GM21390 (cell line): ENCODE data around the gene PVR.
"Not testable (repeated sequence)": the region's sequence is repeated elsewhere in the genome, so short reads cannot be mapped to it uniquely, and the experiment has no call there.

ENCODE experiments used
- ATAC-seq: cut with Tn5 transposase; IDR thresholded peaks from one replicate; pipeline ENCODE4 v1.9.1; 2021; ENCODE audit not compliant: unreplicated experiment

Gene PVR

GRCh38 chr19:44672226-44672625, 28.5 kb downstream of the PVR start:
- no peak for ATAC-seq

DNA sequence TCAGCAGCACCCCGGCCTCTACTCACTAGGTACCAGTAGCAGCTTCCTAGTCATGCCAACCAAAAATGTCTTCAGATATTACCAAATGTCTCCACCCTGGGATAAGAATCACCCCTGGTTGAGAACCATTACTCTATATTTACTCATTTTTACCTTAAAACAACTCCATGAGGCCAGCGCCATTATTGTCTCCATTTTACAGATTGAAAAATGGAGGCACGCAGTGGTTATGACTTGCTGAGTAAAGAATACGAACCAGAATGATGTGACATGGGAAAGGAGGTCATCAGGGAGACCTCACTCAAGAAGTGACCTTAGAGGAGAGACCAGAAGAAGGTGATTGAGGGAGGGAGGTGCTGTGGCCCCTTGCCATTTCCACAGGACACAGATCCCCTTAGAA, 29.8 kb downstream of the PVR start:
- no peak for ATAC-seq

- ATAC-seq = no peak
These were observed 31.8 kb downstream of the PVR start for GRCh38 chr19:44675521-44675920.

DNA sequence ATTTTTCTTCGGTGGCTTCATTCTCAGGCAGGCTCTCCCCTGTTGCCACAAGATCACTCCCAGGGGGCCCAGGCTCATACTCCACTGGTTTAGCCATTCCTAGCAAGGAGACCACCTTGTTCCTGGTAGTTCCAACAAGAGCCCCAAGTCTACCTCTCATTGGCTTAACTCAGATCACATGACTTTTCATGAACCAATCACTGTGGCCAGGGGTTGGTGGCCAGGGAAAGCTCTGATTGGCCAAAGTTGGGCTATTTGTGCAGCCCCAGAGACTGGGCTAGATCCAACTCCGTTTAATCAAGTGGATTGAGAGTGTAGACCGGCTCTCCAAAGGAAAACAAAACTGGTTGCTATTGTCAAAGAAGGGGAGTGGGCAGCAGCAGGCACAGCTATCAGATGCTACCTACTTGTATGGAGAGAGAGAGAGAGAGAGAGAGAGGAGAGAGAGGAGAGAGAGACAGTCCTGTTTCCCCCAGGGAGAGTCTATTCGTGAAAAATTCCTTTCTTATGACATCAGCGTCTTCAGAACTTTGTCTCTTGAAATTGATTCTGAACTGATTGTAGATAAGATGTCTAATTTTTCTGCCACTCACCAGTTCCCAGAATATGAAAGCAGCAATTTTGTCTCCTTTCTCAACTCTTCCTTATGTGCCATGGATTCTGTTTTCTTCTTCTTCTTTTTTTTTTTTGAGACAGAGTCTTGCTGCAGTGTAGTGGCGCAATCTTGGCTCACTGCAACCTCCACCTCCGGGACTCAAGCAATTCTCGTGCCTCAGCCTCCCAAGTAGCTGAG, 33.5 kb downstream of the PVR start:
- no peak for ATAC-seq

DNA sequence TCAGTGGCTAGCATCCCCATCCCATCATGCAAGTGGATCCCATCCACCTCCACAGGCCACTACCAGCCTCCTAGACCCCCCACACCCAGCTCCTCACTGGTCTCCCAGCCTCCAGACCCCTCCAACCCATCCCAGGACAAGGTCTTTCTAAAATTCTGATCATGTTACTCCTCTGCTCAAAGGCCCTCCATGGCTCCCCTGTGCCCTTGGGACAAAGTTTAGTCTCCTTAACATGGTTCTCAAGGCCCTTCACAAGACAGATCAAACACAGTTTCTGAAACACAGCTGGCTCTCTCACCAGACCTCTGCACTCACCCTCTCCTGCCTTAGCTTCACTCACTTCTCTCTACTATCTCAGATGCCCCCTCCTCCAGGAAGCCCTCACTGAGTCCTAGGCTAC, 36.8 kb downstream of the PVR start:
- ATAC-seq = no peak

DNA sequence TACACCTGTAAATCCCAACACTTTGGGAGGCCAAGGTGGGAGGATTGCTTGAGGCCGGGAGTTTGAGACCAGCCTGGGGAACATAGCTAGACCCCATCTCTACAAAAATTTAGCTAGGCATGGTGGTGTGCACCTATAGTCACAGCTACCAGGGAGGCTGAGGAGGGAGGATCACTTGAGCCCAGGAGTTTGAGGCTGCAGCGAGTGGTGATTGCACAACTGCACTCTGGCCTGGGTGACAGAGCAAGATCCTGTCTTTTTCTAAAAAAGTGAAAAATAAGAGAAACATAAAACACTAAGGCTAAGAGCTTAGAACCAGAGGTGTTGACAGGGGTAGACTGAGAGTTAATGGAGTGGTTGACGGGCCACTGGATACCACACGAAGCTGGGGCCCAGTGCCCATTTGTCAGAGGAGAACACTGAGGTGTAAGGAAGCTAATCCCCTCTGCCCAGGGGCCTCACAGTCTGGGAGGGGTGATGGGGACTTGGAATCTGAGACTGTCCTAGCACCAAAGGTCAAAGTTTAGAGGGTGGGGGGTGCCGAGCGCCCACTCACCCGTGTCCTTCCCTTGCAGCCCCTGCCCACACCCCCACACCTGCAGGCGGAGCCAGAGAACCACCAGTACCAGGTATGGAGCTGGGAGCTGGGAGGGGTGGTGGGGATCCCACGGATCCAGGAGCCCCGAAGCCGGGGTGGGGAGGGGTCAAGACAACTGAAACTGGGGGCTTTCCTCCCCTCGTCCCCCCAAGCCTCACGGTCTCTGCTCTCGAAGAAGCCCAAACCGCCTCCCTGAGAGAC, 38.5 kb downstream of the PVR start:
- ATAC-seq = no peak

GRCh38 chr19:44682807-44683206, 39.1 kb downstream of the PVR start:
- ATAC-seq = no peak

DNA sequence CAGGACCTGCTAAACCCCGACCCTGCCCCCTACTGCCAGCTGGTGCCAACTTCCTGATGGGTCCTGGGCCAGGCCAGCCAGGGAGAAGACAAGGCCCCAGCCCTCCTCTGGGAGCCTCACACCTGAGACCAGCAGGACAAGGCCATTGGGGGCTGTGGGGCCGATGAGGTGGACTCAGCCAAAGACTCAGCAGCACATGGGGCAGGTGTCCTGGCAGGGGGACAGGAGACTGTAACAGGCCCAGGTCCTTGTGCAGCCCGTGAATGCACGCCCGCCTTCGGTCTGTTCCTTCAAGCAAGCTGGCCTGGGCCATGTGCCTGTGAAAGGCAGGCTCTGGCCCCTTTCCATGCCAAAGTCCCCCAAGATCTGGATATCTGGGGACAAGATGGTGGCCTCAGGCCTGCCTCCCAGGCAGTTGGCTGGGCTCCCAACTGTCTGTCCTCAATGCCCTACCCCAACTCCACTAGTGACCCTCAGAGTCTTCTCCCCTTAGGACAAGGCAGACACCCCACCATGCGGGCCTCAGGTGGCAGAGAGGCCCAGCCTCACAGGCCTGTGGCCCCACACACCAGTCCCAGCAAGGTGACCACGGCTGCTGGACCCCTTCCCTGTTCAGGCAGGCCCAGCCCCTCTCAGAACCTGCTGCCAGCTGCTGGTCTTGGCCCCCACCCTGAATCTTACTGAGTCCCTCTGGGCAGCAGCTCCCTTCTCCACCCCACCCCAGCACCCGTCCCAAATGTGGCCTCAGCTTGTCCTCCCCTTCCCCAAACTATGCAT, 39.9 kb downstream of the PVR start:
- no peak for ATAC-seq

GRCh38 chr19:44684396-44684795, 40.7 kb downstream of the PVR start:
- not testable (repeated sequence) for ATAC-seq

DNA sequence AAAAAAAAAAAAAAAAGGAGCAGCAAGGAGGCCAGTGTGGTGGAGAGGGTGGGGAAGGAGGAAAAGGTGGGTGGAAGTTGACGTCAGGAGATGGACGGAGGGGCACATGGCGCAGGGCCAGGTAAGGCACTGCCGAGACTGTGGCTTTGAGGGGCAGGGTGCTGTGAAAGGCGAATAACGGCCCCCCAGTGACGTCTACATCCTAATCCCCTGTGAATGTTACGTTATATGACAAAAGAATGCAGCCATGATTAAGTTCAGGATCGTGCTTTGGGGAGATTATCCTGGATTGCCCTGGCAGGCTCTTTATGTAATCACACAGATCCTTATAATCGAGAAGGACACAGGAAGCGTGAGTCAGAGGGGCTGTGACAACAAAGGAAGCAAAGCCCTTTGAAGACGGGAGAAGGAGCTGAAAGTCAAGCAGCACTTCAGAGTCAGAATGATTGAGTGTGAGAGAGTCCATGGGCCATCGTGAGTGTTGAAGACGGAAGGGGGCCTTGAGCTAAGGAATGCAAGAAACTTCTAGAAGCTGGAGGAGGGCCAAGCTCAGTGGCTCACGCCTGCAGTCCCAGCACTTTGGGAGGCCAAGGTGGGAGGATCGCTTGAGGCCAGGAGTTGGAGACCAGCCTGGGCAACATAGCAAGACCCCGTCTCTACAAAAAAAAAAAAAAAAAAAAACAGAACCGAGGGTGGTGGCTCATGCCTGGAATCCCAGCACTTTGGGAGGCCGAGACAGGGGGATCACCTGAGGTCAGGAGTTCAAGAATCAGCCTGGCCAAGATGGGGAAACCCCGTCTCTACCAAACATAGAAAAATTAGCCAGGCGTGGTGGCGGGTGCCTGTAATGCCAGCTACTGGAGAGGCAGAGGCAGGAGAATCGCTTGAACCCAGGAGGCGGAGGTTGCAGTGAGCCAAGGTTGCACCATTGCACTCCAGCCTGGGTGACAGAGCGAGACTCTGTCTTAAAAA, 41.5 kb downstream of the PVR start:
- no peak for ATAC-seq

DNA sequence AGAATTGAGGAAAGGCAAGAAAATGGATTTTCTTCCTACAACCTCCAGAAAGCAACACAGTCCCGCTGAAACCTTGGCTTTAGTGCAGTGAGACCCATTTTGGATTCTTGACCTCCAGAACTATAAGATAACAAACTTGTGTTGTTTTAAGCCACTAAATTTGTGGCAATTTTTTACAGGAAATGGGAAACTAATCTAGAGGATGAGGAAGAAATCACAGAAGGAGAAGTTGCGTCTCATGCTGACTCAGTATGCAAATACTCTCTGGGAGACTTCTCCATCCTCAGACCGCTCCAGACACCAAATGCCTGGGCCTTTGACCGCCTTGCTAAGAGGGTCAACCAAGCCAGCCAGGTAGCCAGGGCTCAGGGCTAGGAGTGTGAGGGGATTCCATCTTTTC, 42.2 kb downstream of the PVR start:
- no peak for ATAC-seq

DNA sequence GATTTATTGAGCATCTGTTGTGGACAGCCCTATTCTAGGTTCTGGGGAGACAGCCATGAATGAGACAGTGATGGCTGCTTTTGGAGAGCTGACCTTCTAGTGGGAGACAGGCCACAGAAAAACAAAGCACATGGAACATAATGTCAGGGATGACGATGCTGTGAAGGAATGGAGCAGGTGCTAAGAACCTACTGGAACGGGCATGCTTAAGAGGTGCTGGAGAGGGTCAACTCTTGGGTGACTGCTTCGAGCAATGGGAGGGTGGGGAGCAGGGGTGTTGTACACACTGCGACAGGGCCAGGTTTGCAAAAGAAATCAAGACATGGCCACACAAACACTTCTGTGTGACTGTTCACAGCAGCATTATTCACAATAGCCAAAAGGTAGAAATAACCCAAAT, 43.2 kb downstream of the PVR start:
- no peak for ATAC-seq

- no peak for ATAC-seq
These were observed 44.2 kb downstream of the PVR start for GRCh38 chr19:44687888-44688287.

DNA sequence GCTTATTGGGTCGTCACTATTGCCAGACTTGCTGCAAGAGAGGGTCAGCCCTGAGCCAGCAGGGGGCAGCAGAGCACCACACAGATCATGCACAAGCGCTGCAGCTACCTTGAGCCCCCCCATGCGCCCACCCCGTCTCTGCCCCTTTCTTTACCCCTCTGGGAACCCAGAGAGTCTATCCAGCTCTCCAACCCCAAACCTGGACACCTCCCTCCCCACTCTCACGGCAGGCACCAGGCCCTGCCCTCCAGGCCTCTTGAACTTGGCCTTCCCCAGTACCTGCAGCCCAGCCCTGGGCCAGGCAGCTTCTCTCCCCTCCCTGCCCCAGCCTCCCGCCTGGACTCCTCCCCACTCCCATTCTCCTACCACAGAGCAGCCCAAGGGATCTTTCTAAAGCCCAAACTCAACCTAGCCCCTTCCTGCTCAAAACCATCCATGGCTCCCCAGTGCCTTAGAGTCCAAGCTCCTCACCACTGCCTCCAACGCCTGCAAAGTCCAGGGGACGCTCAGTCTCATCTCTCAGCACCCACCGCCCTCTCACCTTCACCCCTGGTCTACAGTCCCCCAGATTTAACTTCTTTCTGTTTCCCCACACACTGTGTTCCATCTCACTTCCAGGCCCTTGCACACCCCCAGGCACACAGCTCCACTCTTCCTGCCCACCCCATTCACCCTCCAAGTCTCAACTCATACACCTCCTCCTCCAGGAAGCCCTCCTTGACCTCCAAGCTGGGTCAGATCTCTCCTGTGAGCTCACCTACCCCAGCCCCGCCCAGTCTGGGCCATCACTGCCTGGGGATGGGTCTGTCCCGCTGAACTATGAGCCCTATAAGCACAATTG, 45.8 kb downstream of the PVR start:
- ATAC-seq = no peak

DNA sequence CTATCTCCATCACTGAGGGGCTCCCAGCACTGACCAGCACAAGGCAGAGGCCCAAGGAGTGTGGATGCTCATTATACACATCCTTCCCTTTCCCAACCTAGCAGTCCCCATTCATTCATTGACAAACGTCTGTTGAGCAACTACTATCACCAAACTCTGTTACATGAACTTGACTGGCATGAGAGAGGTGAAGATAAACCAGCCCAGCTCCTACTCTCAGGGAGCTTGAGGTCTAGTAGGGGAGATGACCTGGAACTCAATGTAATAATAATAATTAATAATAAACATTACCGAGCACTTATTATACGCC, 46.4 kb downstream of the PVR start:
- ATAC-seq = no peak

GRCh38 chr19:44692379-44692721, 48.6 kb downstream of the PVR start:
- no peak for ATAC-seq

- no peak for ATAC-seq
These were observed 50.5 kb downstream of the PVR start for GRCh38 chr19:44694184-44694579.

DNA sequence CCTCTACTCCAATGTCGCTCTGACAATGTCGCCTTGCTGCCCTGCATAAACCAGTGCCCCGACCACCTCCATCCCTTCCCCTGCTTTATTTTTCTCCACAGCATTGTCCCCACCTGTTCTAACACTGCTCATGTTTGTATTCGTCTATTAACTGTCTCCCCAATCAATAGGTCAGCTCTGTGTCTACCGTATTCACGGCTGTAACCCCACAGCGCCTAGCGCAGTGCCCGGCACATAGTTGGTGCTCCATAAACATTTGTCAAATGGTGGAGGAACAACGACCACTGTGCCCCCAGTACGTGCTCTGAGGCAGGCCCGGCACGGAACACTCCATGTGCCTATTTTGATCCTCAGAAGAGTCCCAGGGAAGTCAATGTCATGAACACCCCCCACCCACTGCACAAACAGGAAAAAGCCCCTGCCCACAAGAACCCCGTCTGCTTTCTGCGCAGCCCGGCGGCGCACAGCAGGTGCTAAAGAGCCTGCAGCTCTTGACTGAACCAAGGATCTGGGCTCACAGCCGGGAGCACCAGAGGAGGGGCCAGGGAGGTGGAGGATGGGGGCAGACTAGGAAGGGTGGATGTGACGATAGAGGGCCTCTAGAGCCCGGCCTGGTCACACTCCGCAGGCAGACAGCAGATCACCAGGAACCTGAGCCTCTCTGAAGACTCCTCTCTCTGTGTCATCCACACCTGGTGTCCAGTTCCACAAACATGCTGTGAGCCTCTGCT, 53.4 kb downstream of the PVR start:
- no peak for ATAC-seq

DNA sequence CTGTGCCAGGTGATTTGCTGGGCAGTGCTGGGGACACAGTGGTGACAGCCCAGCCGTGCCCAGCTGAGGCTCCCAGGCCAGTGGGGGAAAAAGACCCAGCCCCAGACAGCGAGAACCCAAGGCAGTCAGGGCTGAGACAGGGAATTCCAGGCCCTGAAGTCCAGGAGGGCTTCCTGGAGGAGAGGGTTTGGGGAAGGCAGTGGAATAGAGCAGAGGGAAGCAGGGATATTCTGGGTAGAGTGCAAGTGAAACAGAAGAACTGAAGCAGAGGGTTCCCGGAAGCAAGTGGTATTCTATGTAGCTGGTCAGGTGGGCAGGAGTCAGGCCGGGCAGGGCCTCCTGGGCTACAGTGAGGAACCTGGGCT, 53.9 kb downstream of the PVR start:
- no peak for ATAC-seq
